GM18526 (cell line): ENCODE data around the gene NRP1.

Experiments used
- POLR2A ChIP-seq: IDR thresholded peaks from 3 replicates; pipeline ENCODE4 v1.6.1; 2011; ENCODE audit not compliant: insufficient read length; ENCODE audit errors: extremely low read depth

The NRP1 gene

GRCh38 chr10:33290321-33291052 is 44.0 kb downstream of the NRP1 start:
- TF ChIP-seq POLR2A: no peak

DNA sequence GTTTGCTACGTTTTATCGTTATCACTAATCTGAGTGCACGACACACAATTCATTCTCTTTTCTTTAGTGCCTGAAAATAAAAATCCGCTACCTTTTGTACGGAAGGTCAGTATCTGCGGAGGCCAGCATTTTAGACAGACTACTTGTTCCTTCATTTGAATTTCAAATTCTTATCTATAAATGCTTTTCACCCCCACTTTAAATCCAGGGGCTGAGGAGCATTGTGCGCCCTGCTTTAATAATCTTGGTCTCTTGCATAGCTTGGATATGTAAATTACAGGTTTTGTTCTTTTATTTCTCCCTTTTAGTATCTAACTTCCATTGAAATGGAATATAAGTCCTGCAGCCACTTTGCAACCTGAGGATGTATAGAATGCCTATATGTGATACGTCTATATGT is 44.7 kb downstream of the NRP1 start:
- no peak for TF ChIP-seq POLR2A

GRCh38 chr10:33288127-33288526 is 46.3 kb downstream of the NRP1 start:
- TF ChIP-seq POLR2A: no peak

DNA sequence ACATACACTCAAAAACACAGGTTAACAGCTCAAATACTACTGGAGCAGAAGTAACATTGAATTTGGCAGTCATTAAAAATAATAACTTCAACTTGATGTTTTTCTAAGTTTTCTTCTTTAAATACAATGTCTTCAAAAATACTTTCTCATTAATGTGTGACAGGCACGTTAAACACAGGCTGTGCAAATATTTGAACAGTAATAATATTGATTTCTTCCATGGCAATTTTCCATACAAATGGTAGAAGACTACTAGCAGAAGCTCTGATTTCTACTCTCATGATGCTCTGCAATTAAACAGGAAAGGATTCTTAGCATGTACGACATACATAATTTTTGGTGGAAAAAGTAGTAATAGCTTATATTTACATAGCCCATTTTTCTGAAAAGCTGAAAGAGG is 47.4 kb downstream of the NRP1 start:
- no peak for TF ChIP-seq POLR2A

DNA sequence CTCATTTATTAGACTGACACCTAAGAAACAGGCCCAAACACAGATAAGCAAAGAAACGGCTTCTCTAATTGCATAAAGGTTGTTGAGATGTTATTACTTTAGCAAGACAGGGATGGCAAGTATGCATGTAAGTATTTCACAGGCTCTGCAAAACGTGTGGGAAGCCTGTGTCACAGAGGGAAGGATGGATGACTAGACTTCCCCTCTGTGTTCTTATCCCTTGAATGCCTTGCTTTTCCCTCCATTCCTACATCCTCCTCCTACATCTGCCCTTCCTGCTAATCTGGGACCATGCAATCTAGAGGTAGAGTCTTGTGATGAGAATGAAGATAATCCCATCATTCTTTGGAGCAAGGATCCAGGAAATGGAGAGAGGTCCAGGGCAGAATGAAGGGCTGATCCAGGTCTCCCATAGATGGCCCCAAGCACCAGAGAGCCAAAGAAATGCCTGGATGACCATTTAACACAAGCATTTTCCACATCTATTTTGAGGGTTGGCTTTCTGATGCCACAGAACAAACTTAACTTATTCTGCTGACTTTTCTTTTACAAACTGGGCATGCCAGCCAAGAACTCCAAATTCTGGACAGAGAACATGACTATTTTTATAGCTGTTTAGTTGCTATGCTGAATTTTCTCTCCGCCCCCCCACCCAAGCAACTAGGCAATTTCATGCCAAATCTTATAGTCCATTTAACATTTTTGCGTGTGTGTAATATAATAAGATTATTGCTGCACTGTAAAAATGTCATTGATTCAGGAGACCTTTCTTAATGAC is 48.1 kb downstream of the NRP1 start:
- no peak for TF ChIP-seq POLR2A

DNA sequence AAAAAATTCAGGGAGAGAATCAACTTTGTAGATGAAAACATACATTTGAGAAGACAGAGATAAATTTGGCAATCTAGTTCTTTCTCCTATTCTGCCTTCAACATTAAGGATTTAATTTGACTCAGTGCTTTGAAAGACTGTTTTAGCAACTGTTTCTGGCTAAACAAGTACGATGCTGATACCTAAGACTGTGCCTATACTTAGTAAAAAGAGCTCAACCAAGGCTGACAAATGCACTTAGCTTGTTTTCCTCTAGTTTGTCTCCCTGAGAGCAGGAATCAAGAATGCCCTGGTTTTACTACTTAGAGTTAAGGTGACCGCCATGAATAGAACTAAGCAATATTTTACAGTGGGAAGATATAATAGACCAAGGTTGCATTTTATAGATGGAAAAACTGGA is 49.5 kb downstream of the NRP1 start:
- no peak for TF ChIP-seq POLR2A

GRCh38 chr10:33279811-33280602 is 54.5 kb downstream of the NRP1 start:
- no peak for TF ChIP-seq POLR2A

DNA sequence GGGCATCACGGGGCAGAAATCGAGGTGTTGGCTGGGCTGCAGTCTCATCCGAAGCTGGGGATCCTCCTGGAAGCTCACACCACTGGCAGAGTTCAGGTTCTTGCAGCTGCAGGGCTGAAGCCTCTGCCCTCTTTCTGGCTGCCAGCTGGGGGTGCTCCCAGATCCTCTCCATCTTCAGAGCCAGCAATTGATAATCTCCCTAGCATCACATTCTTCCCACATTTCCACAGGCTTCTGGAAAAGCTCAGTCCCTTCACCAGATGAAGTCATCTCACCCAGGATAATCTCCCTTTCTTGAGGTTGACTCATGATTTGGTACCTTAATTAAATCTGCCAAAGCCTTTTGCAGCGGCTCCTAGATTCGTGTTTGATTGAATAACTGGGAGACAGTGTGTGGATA is 55.2 kb downstream of the NRP1 start:
- TF ChIP-seq POLR2A: no peak

DNA sequence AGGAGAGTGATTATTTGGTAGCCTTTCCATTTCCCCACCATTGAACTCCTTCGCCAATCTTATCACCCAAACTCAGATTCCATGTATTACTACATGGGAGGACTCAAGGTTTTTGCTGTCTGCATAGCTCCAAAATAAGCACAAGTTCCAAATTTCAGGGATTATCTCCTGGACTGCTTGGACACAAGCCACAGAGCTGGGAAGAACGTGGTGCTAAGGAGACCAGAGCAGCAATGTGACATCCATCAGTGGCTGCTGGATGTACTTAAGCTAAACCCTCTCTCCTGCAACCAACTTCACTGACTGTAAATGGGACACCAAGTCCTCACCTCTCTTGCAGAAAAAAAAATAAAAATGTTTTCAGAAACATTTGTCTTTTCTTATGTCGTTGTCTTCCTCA is 56.3 kb downstream of the NRP1 start:
- TF ChIP-seq POLR2A: no peak

GRCh38 chr10:33277135-33277536 is 57.3 kb downstream of the NRP1 start:
- TF ChIP-seq POLR2A: no peak

- no peak for TF ChIP-seq POLR2A
These were observed 58.1 kb downstream of the NRP1 start for GRCh38 chr10:33276282-33276923.

- no peak for TF ChIP-seq POLR2A
These were observed 60.2 kb downstream of the NRP1 start for GRCh38 chr10:33274096-33274785.

DNA sequence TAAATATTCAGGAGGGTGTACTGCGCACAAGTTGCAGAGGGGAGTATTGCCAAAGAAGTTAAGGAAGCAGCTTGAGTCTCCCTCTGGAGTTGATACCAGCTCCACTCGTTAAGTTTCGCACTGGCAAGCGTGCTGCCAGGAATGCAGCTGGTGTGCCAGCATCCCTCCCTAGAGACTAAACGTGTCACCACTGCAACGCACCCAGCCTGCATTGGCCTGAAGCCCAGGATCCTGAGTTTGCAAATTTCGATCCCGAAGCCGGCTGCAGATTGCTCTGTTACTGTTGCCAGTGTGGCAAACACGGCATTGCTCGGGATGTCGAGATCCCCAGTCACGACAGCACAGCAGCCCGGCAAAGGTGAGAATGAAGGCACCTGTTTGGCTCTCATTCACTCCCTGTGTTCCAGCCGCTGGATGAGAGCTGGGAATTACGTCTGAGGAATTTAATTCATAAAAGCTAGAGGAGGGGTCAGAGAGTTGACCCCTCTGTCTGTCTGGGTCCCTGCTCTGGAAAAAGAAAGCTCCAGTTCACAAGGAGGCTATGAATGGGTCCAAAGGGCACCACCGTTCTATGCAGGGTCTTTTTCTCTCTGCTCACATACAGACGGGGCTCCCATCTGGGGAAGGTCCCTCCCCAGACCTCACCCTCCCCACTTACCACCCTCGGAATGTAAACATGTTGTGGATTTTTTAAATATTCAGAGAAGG is 61.0 kb downstream of the NRP1 start:
- no peak for TF ChIP-seq POLR2A

- TF ChIP-seq POLR2A: no peak
These were observed 61.8 kb downstream of the NRP1 start for GRCh38 chr10:33272635-33273034.
